GM19467 (cell line): Measurements from ENCODE around the gene MCTP1.
"Not testable (repeated sequence)": the region's sequence is repeated elsewhere in the genome, so short reads cannot be mapped to it uniquely, and the experiment has no call there.

ENCODE experiments used
- ATAC-seq: cut with Tn5 transposase; IDR thresholded peaks from one replicate; pipeline ENCODE4 v1.9.1; 2021; ENCODE audit warnings: mild to moderate bottlenecking, moderate library complexity; ENCODE audit not compliant: unreplicated experiment

MCTP1 gene

DNA sequence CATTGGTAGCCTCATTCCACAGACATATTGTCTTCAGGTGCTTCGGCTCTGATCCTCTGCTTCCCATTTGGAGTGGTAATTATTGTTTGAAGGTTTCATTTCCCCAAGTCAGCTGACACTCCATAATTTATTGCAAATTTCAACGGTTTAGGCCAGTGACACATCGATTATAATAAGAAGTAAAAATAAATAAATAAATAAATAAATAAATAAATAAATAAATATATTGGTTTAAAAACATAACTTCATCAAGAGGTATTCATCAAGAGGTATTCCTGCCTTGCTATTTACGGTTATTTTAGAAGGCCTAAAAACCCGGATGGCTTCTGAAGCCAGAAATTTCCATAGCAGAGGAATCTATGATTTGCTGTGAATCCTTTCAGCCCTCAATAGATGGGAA, 393.3 kb downstream of the MCTP1 start:
- ATAC-seq, result no peak

DNA sequence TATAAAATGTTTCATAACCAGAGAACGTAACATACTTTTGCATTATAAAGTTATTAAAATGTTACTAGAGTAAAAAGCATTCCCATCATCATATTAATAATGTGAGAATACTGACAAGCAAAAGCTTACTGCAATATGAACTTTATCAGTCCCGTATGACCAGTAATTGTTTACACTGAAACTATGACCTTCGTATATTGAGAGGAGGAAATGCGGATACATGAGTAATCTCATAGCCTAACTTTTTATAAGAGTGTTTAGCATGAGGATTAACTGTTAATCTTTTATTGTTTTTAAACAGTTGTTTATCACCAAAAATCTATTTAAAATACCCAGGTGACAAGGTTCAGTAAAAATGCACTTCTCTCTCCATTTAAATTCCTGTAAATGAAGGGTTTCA, 394.0 kb downstream of the MCTP1 start:
- no peak for ATAC-seq

DNA sequence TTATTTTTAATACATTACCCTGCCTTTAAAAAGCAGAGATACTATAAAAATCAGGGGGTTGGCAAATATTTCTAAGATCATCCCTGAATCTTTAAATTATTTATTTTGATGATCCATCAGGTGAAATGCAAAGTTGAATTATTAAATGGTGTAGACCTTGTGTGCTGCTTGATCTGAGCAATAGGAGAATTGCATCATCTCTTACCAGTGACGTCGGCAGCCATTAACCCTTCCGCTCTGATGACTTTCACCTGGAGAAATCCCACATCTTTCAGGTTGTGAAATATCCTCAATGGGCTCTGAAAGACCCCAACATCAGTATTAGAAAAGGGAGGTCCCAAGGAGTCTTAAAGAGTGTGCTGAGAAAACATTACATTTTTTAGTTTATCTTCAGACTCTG, 396.2 kb downstream of the MCTP1 start:
- ATAC-seq, result no peak

DNA sequence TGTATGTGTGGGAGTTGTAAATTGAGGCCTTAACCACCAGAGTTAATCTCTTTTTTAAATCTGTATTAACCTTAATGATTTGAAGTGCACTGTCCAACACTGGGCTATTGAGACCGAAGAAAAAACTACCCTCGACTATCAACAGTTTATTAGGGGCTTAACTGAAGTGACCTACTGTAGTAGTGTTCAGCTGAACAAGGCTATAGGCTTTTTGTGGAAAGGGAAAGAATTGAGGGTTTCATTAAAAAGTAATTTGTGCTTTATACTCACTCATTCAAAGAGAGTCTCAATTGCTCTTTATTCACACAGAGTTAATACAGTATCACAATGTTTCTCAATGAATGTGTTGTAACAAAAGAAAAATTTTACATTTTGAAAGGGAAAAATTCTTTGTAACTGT, 399.0 kb downstream of the MCTP1 start:
- ATAC-seq, result no peak

DNA sequence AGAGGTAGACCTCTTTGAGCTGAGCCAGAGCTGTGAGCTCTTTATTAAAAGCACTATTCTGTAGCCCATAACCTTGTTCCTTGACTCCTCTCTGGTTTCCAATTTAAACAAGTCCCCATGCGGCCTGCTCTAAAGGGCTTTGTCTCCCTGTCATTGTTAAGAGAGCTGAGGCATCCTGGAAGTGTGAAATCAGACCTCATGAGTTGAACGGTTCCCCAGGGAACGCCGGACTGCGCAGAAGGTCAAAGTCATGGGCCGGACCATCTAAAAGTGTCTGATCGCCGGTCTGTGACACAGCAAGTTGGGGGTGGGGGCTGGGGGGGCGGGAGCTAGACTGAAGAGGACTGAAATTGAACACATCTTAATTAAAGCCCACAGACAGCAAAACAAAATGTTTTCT, 400.6 kb downstream of the MCTP1 start:
- no peak for ATAC-seq

DNA sequence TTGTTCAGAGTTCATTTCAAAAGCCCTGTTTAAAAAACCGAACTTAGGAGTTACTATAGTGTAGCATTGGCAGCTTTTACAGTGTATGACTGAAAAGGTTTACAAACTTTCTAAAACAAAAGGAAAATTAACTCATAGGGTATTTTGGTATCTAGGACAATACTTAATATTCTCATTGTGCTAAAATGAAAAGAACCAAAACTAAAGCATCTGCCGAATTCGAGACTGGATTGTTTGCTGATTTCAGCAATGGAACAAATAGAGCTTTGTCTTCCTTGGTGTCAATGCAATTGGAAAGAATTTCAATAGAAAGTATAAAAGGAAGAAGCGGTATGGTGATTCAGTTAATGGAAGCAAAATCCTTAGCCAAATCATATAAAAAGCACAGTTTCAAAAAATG, 412.4 kb downstream of the MCTP1 start:
- no peak for ATAC-seq

DNA sequence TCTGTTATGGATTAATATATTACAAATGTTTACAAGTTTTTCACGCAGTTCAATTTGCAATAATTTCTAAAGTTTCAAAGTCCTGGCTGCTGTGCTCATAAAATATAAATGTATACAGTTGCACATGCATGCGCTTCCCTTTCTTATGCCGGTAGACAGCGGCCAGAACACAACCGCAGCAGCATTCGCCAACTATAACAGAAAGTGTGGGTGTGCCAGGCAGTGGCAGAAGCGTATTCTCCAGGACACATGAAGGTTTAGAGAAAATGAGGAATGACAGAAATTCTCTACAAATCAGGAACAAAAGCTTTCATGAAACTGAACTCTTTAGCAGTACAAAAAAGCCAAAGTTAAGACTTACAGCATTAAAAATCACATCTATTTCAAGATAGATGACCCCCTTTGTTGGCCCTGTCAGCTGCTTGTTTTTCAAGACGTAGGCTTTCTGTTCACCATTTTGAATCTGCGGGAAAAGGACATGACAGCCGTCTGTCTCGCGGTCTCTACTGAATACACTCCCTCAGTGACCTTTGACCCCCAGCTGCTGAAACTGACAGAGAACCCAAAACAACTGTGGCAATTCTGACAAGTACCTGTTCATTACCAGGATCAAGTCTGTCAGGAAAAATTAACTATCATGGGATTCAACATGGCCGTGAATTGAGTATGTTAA, 414.2 kb downstream of the MCTP1 start:
- ATAC-seq, result no peak

DNA sequence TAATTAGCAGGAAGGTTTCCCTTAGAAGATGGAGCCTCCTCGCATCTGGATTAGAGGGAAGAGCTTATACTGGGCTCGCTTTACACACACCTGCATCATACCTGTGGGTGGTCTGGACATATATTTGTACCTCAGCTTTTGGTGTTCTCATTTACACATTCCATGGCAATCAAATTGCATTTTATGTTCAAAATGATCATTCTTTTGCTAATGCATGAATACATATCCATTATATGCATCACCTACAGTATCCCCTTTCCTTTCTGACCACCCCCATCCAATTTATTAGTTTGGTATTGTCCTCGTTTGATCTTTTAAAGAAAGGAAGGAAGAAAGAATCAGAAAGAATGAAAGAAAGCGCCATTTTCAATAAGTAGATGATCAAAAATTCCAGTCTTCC, 415.0 kb downstream of the MCTP1 start:
- ATAC-seq, result no peak

DNA sequence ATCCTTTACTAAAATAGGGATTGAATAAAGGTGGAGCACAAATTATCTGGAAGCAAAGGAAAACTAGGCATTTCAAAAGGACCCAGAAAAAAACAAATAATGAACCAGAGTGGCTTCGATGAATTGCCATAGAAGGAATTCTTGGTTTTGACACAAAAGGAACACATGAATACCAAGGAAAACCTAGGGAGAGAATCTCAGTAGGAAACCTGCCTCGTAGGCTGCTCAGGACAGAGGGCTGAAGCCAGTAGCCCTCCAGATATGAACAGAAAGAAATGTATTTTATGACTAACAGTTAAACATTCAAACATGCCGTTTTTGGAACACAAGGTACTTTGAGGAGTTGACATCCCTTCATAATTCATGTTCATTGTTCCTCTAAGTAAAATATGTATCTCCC, 420.9 kb downstream of the MCTP1 start:
- ATAC-seq, result no peak

DNA sequence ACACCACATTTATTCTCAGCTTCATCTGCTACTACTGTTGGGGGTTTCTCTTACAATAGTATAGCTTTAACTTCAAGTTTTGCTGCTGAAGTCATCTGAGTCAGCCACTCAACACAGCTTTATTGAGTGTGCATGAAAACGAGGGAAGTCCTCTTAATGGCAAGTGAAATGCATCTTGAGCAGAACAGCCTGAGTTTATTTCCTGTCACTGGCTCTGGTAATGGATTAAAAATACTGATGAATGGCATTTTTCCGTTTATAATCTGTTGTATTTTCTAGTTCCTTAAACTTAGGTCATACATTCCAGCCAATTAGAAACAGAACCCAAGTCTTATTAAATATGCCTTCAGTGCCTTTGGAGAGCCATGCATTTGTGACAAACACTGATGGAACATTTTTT, 427.8 kb downstream of the MCTP1 start:
- ATAC-seq, result no peak

DNA sequence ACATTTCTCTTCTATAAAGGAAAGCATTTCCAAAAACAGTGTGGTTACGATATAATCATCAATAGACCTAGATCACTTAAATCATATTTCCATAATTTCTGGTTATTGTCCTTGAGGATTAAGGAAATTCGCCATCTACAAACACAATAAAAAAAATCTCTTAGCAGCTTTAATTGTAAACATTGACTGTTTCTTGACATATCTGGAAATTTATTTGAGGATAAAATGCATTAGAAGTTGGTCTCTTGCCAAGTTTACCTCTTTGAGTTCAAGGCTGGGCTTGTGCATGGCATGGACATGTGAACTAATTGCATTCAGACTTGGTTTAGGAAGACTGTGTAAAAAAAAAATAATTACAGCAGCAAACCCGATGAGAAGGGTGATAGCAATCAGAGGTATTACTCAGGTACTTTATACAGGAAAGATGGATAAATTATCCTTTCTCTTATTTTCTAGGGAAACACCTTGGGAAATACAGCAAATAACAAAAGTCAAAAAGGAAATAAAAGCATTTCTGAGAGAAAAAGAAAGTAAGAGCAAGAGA, 428.6 kb downstream of the MCTP1 start:
- no peak for ATAC-seq

DNA sequence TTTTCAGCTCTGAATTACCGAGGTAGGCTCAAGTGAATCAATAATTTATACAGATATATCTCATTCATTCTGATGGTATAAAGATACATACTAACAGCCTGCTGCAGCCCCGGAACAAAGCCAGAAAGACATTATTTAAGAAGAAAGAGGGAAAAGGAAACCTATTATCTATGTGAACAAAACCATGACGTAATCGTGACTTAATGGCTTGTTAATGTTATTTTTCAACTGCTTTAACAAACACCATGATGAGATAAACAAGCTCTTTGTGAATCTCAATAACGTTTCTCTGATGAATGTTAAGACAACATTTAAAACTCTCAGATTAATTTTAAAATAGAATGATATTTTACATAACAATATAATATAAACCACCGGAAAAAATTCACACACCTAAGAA, 429.4 kb downstream of the MCTP1 start:
- ATAC-seq, result no peak

DNA sequence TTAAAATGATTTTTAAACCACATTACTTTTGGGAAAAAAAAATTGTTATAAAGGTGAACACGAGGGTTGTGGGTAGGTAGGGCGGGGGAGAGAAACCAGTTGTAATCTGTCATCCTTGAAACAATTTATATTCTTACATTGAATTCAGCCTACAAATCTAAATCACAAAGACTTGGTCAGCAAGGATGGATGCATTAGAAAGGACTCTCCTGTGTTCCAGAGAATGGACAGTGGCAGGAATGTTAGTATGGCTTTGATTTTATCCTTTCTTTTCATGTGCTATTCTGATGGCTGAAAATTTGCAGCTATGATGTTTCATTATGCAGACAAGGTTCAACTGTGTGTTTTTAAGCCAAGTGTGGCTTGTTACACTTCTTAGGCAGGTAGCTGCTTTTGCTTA, 431.8 kb downstream of the MCTP1 start:
- ATAC-seq, result no peak

DNA sequence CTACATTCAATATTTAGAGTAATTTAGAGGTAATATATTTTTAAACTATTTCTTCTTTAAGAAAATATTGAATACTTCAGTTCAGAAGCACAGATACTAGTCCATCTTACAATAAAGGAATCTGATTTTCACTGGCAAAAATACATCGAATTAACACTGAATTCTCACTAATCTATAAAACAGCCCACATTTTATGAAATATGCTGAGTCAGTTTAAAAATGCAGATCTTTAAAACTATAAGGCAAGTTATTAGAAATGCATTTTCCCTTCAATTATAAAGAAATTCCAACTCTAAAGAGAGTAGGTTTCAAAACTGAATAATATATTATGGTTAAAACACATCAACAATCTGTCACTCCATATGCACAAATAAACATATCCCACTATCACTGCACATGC, 433.9 kb downstream of the MCTP1 start:
- no peak for ATAC-seq

DNA sequence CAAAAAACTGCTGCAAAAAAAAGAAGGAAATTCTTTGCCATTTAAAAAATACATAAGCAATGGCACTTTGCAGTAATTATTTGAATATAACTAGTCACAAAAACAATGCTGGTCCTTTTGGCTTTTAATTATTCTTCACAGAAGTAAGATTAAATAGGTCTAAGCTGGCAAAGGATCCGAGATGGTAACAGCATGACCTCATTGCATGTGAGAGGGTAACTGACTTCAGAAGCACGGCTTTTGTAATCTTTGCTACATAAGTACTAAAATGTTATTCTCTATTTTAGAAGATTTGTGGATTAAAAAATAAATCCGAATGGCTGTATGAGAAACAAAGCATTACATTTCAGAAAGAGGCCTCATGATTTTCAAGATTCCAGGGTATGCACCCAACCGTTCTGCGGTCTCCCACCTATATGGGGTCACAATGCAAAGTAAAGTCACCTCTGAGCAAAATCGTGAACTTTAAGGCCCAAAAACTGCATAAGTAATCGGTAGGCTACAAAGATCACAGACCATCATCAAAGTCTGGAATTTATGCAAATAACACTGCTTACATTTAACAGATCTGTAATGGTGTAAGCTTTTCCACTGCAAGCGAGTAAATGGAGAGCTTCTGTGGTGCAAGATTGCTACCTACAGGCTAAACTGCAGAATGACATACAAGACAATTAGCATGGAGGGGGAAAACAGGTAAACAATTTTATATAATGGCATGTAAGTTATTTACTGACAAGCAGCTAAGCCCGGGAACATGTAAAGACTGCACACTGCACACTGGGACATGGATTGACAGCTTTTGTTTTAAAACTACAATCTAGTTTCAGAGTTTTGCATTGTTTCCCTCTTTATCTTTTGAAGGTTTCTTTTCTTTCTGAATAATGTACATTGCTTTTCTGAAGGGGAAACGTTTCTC, 434.8 kb downstream of the MCTP1 start:
- peak; percentile 97 for ATAC-seq

DNA sequence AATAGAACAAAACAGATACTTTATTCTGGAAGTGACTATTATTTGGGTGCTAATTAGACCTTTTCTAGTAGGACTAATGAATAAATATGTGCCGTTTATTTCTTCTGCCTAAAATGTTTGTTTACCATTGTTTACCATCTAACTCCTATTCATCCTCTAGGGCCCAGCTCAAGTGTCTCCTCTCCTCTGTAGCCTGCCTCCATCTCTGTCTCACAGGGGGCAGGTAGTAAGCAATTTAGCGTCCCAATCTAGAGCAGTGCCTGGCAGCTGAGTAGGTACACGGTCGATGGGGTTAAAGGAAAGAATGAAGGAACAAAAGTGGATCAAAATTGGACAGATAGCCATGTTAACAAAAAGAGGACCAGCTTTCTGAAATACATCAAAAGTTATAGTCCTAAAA, 435.6 kb downstream of the MCTP1 start:
- ATAC-seq, result no peak

DNA sequence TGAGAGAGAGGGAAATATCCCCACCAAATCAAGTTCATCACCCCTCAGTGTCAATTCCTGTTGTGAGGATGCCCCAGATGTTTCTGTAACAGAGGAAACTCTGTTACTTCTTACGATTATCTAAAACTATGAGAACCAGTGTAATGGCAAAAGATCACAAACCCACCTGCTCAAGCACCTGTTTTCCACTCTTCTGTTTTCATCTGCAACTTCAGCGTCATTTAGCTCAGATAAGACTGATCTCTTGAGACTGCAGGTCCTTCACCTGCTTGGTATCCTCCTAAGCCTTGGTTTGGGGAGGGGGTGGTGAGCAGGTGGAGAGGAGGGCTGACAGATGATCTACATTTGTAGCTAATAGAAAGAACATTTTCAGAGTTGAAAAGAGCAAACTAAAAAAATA, 437.2 kb downstream of the MCTP1 start:
- ATAC-seq, result no peak

DNA sequence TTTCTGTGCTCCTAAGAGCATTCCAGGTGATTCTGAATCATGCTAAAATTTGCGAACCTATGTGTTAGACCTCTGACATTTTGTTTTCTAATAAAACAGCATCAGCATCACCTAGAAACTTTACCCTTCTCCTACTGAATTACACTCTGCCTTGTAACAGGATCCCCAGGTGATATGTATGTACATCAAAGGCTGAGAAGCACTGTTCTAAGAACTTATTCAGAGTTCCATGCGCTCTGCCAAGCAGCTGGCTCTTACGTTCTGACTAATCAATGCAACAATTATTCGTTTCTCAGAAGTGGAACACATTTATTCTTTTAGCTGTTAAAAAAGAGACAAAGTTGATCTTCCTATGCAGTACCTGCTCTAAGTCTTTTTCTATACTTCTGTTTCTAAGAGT, 437.9 kb downstream of the MCTP1 start:
- no peak for ATAC-seq

DNA sequence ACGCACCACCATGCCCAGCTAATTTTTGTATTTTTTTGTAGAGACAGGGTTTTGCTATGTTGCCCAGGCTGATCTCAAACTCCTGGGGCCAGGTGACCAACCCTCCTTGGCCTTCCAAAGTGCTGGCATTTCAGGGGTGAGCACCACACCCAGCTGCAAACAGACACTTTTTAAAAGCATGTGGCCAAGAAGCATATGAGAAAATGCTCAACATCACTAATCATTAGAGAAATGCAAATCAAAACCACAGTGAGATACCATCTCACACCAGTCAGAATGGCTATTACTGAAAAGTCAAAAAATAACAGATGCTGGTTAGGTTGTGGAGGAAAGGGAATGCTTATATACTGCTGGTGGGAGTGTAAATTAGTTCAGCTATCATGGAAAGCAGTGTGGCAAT, 439.2 kb downstream of the MCTP1 start:
- ATAC-seq, result not testable (repeated sequence)

DNA sequence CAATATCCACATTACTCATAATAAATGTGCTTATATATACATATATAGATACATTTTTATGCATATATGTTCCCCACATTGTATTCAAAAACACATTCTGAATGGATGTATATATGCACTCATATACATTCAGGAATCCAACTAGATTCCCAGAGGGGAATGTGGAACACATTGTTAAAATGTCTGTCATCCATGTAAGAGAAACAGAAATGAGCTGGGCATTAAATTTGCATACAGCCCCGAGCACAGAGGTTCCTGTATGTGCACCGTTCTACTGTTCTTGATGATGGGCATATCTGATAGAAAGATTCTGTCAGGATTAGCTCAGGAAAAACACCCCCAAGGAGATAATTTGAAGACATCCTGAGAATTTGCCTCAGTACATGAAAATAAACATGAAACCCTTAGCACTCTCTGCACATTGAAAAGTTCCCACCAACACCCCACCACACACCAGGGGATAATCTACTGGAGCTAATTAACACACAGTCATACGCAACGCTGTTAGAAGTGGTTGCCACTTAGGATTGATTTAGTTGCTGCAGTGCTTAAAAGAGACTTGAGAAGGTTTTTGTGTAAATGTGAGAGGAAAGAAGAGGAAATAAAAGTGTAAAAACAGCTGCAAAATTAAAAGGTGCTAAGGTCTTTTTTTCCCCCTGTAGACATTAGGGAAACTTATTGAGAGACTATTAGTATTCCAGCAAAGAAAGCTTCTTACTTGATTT, 443.1 kb downstream of the MCTP1 start:
- ATAC-seq, result no peak

DNA sequence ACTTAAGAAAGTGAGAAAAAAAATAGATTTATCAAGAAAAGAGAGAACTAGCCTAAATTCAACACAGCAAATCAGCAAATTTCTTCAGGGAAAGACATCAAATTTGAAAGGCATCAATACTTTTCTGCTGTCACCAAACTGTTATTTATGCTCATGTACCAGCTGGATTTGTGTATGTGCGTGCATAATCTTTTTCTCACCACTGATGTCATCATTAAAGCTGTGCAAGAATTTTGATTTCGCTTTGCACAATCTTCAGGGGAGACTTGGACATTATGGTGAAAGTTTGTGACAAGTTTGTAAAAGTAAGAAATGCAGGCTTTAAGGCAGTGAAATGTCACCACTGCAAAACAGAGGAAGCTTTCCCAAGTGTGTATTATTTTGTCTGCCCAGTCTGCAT, 451.0 kb downstream of the MCTP1 start:
- no peak for ATAC-seq

DNA sequence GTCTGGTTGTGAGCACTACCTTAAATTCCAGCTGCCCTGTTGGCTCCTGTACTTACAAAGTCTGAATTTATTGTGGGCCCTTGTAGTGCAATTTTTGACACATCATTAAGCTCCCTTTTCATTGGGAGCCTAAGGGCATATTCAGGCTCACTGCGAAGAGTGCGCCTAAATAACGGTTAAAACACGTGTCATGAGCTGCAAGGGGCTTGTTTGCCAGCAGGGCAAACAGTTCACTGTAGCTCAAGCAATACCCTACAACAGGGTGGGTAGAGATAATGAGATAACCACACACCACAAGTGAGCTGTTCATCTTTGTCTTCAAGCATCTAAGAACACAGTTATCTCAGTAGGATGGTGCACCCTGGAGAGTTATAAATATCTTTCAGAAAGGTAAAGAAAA, 452.2 kb downstream of the MCTP1 start:
- no peak for ATAC-seq
